ENCODE results near the gene RUNDC1. TPM values are rescaled to one million over a fixed set of nuclear protein-coding genes. Genes with fewer than 3 reads are reported as not detected.

Gene RUNDC1
- total and polyA plus RNA-seq, 9 donors, result 6.1 to 19.4 (median 12.1) TPM

GRCh38 chr17:42950044-42950783 lies 30.2 kb upstream of the RUNDC1 start:
- H3K9me3 ChIP-seq, result no peaks in the 10 kb centered on the region
- H3K27ac ChIP-seq, result no peak overlapping the region
- H3K36me3 ChIP-seq, result no peaks in the 10 kb centered on the region
- TF ChIP-seq POLR2A (IDR thresholded peaks at IDR 0.05), result no peak
- TF ChIP-seq EP300 (IDR thresholded peaks at IDR 0.05), result no peak
- TF ChIP-seq CTCF (IDR thresholded peaks at IDR 0.05), result no peak
- intact Hi-C loops (cut with DNase I), result no loop called here
- no peak overlapping the region for H3K4me3 ChIP-seq
- DNase-seq, result no peak
- no peaks in the 10 kb centered on the region for H3K27me3 ChIP-seq
- no peaks in the 10 kb centered on the region for H3K4me1 ChIP-seq (ENCODE audit: insufficient read depth)
- WGBS, 3 donors, result 84 to 89% (median 89%) methylated on average over 13 of the region's 13 CpGs

GRCh38 chr17:42953669-42954068 lies 26.7 kb upstream of the RUNDC1 start:
- intact Hi-C loops (cut with DNase I), result no loop called here
- DNase-seq, result no peak
- H3K36me3 ChIP-seq, result no peaks in the 10 kb centered on the region
- H3K27me3 ChIP-seq, result no peaks in the 10 kb centered on the region
- WGBS, 3 donors, result 80 to 100% (median 88%) methylated on average over 1 of the region's 1 CpG
- no peaks in the 10 kb centered on the region for H3K4me1 ChIP-seq (ENCODE audit: insufficient read depth)
- no peaks in the 10 kb centered on the region for H3K9me3 ChIP-seq
- TF ChIP-seq CTCF (IDR thresholded peaks at IDR 0.05) (no peak), EP300 (IDR thresholded peaks at IDR 0.05) (no peak), POLR2A (IDR thresholded peaks at IDR 0.05) (no peak)
- no peak overlapping the region for H3K4me3 ChIP-seq
- H3K27ac ChIP-seq, result no peak overlapping the region

GRCh38 chr17:42964161-42964932 lies 16.0 kb upstream of the RUNDC1 start, which contains the start of gene AARSD1:
Gene AARSD1, minus strand, starts transcription at chr17:42964454. Its CDS starts 14 bp downstream, at chr17:42964440.
- peak; percentile 85 to 93 (median 89) for DNase-seq
- Histone ChIP-seq H3K27ac (peak within 1 kb of the TSS; percentile 55 to 68), H3K36me3 (no peaks in the 10 kb centered on the region), H3K4me3 (peak within 1 kb of the TSS; percentile 43), H3K4me1 (ENCODE audit: insufficient read depth) (no peaks in the 10 kb centered on the region), H3K9me3 (no peaks in the 10 kb centered on the region), H3K27me3 (no peaks in the 10 kb centered on the region)
- peak; percentile 77 for TF ChIP-seq POLR2A (IDR thresholded peaks at IDR 0.05)
- no peak for TF ChIP-seq EP300 (IDR thresholded peaks at IDR 0.05)
- TF ChIP-seq CTCF (IDR thresholded peaks at IDR 0.05), result peak in 1 of 3 donors; percentile 7
- 0 to 1% (median 0%) methylated on average over 35 to 43 of the region's 43 CpGs for WGBS, 3 donors
- intact Hi-C loops (cut with DNase I), result no loop called here

- intact Hi-C loops (cut with DNase I), result no loop called here
- TF ChIP-seq POLR2A (IDR thresholded peaks at IDR 0.05) (no peak), EP300 (IDR thresholded peaks at IDR 0.05) (no peak)
- Histone ChIP-seq H3K9me3 (no peaks in the 10 kb centered on the region), H3K4me3 (no peak overlapping the region), H3K27me3 (no peaks in the 10 kb centered on the region), H3K27ac (no peak overlapping the region), H3K36me3 (no peaks in the 10 kb centered on the region), H3K4me1 (ENCODE audit: insufficient read depth) (no peaks in the 10 kb centered on the region)
- no peak for DNase-seq
- 69 to 78% (median 75%) methylated on average over 1 of the region's 1 CpG for WGBS, 3 donors
These were observed 12.4 kb upstream of the RUNDC1 start for GRCh38 chr17:42967925-42968324.
